VCaP (cell line): Measurements from ENCODE around the gene ITGB8.

ENCODE experiments used
- H3K27ac ChIP-seq: fragments of 450-650 bp; 2 replicates; pipeline ENCODE4 v1.5.1; 2017
- CTCF ChIP-seq: fragments of 450-650 bp; conservative IDR thresholded peaks from 2 replicates; pipeline ENCODE4 v1.5.1; 2017; ENCODE audit warnings: mild to moderate bottlenecking, moderate library complexity

The ITGB8 gene

DNA sequence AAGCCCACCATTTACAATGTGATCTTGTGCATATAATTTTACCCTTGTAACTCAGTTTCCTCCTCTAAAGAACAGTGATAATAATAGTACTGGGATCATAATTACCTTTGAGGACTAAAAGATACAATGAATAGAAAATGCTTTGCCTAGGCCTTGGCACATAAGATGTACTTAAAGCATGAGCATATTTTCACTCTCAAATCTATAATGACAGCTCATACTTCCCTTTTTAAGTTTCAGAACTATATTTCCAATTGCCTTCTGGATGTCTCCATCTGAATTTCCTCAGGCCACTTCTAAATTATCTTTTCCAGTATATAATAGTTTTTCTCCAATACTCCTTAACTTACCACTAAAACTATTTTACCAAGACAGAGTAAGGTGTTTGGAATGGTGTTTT is 13.3 kb upstream of the ITGB8 start:
- TF ChIP-seq CTCF = no peak
- peak overlapping the region; percentile 73 for H3K27ac ChIP-seq

- TF ChIP-seq CTCF = no peak
These were observed 11.8 kb upstream of the ITGB8 start for GRCh38 chr7:20318933-20319332.

DNA sequence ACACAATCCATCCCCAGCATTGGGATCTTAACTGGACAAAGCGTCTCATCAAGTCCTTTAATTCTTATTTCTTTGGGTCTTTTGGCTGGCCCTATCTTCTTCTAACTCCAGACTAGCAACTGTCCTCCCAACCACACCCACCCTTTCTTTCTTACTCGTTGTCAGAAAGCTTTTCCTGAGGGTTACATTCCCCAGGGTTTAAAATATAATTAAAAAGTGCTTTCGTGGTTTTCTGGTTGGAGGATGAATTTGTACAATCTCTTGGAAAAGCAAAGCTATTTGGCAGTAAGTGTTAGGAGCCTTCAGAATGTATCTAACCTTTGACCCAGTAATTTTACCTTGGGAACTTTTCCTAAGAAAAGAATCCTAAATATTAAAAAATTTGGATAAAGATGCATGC is 10.4 kb upstream of the ITGB8 start:
- H3K27ac ChIP-seq = no peak overlapping the region; the same call in 1 of the 2 replicates
- no peak for TF ChIP-seq CTCF

More at GRCh38 chr7:20318933-20319332, 11.8 kb upstream of the ITGB8 start:
- H3K27ac ChIP-seq = peak overlapping the region; percentile 73

DNA sequence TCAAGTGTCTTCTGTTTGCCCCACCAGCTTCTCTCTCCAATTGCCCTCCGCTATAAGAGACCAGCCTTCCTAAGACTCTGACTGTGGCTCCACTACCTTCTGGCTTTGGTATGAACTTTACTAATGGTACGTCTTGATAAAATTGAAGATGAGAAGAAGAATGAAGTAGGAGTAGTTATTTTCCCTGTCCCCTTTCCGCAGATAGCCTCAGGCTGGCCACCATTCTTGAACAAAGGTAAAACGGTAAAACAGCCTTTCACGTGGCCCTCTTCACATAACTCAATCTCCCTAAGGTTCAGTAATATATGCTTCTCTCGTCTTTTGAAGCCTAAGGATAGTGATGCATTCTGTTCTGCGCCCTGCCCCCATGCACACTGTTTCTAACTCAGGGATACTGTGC is 9.9 kb upstream of the ITGB8 start:
- H3K27ac ChIP-seq = no peak overlapping the region
- TF ChIP-seq CTCF = no peak

GRCh38 chr7:20323595-20323994 is 7.1 kb upstream of the ITGB8 start:
- no peak for TF ChIP-seq CTCF
- H3K27ac ChIP-seq = no peak overlapping the region

GRCh38 chr7:20326342-20326741 is 4.4 kb upstream of the ITGB8 start:
- no peak overlapping the region for H3K27ac ChIP-seq
- TF ChIP-seq CTCF = no peak

DNA sequence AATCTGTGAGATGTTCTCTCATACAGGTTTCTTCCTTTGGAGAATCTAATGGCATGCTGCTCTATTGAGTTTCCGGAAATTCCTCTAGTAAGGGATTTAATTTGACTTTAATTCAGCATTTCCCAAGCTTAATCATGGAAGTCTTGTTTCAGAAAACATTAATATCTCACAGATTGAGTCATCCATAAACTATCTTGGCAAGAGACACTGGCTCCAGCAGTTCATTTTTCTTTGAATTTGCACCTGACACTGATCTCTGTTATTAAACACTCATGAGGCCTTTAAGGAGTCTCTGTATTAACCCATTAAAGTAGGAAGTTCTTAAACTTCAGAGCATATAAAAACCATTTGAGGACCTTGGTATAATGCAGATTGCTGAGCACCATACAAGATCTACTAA is 3.6 kb upstream of the ITGB8 start:
- TF ChIP-seq CTCF = no peak
- no peak overlapping the region for H3K27ac ChIP-seq

DNA sequence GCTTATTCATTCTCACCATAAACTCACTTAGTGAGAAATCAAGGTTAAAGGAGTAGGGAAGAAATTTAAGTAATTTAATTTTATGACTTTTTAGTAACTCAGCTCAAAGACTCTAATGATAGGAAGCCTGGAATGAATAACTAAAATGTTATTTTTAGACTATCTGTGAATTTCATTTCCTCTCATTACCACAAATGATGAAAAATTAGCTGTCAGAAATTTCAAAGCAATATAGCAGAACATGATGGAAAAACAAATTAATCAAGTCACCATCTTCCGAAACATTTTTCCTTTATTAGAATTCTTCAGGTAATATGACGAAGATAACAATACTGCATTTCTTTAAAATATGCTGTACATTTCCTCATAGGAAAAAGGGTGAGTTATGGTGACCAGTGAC is 2.7 kb upstream of the ITGB8 start:
- H3K27ac ChIP-seq = peak overlapping the region; percentile 91; the same call in 1 of the 2 replicates
- TF ChIP-seq CTCF = no peak
